Caco-2 (cell line): ENCODE results near the gene ACOT11. TPM values are rescaled to one million over a fixed set of nuclear protein-coding genes. Genes with fewer than 3 reads are reported as not detected.

Experiments used
- BruUV-seq: library from RNA; stranded (reverse); fragments of 400-500 nt; replicated peaks from 2 replicates; lab custom pipeline; 2021; lab: Mats Ljungman, UMichigan
- CTCF ChIA-PET: fragments of 300-600 bp; sonication (Branson Sonifier 250); formaldehyde crosslinking; loops from one replicate; lab custom pipeline; 2022; ENCODE audit warnings: antibody characterized with exemption; lab: Charles Lee
- POLR2A ChIA-PET: fragments of 300-600 bp; sonication (Branson Sonifier 250); formaldehyde crosslinking; loops from one replicate; lab custom pipeline; 2022; ENCODE audit warnings: antibody characterized with exemption; lab: Charles Lee
- DNase-seq, 2 experiments: peaks; one replicate each; pipeline versions ENCODE4 v3.0.0 to v3.0.0-alpha.2; 2020 to 2022
- H3K27me3 ChIP-seq: replicated peaks from 2 replicates; pipeline ENCODE4 v1.6.0; 2011; ENCODE audit warnings: low read length; ENCODE audit not compliant: control insufficient read depth, insufficient read depth
- H3K36me3 ChIP-seq: 2 replicates; pipeline ENCODE4 v1.5.1; 2011; ENCODE audit warnings: low read length; ENCODE audit not compliant: control insufficient read depth, insufficient read depth
- H3K4me1 ChIP-seq: fragments of 250-450 bp; sonication (Bioruptor Pico); 2 replicates; pipeline ENCODE4 v1.5.1; 2020; ENCODE audit warnings: mild to moderate bottlenecking
- H3K4me3 ChIP-seq: 2 replicates; pipeline ENCODE4 v1.5.1; 2011; ENCODE audit warnings: low read depth, mild to moderate bottlenecking, control low read depth, low read length
- H3K9me3 ChIP-seq: fragments of 250-450 bp; sonication (Bioruptor Pico); 2 replicates; pipeline ENCODE4 v1.5.1; 2020; ENCODE audit warnings: mild to moderate bottlenecking, moderate library complexity
- H3K27ac Mint-ChIP-seq: one replicate; pipeline ENCODE4 v1.8.0; 2022; ENCODE audit warnings: mixed read lengths; ENCODE audit not compliant: unreplicated experiment
- H3K27me3 Mint-ChIP-seq: one replicate; pipeline ENCODE4 v1.8.0; 2022; ENCODE audit warnings: mixed read lengths; ENCODE audit not compliant: insufficient read depth, unreplicated experiment
- H3K36me3 Mint-ChIP-seq: one replicate; pipeline ENCODE4 v1.8.0; 2022; ENCODE audit warnings: mild to moderate bottlenecking, mixed read lengths; ENCODE audit not compliant: insufficient read depth, unreplicated experiment
- H3K4me1 Mint-ChIP-seq: one replicate; pipeline ENCODE4 v1.8.0; 2022; ENCODE audit warnings: low read depth, mixed read lengths; ENCODE audit not compliant: unreplicated experiment
- H3K4me3 Mint-ChIP-seq: one replicate; pipeline ENCODE4 v1.8.0; 2022; ENCODE audit warnings: mild to moderate bottlenecking, moderate library complexity, mixed read lengths; ENCODE audit not compliant: unreplicated experiment
- H3K9me3 Mint-ChIP-seq: one replicate; pipeline ENCODE4 v1.8.0; 2022; ENCODE audit warnings: mixed read lengths; ENCODE audit not compliant: unreplicated experiment
- CTCF ChIP-seq, 2 experiments: fragments of 200-600 bp in 1 of 2; IDR thresholded peaks; 1 replicate in 1 of 2; 2 replicates in 1 of 2; pipeline versions ENCODE4 v1.5.1 to v1.8.0; 2011 to 2022; ENCODE audit warnings: antibody characterized with exemption in 1 of 2, control low read depth in 1 of 2, inconsistent platforms in 1 of 2, low read depth in 1 of 2, low read length in 1 of 2, mild to moderate bottlenecking in 1 of 2, moderate library complexity in 1 of 2; ENCODE audit not compliant: insufficient read depth in 1 of 2, severe bottlenecking in 1 of 2, unreplicated experiment in 1 of 2
- intact Hi-C: fragments of 100-400 bp; cut with micrococcal nuclease; formaldehyde crosslinking; loops from one replicate; pipeline ENCODE4 v1.10.0; 2022; ENCODE audit not compliant: unreplicated experiment
- total RNA-seq: library from RNA; stranded (reverse); gene quantifications from 2 replicates; pipeline ENCODE4 v1.2.3, GENCODE V29; 2022

ACOT11 gene
- total RNA-seq, 1 experiment from 2014 or later: 4.1 TPM

- CTCF ChIA-PET: no interaction called here
- H3K27me3 Mint-ChIP-seq: no peaks in the 10 kb centered on the region
These were observed 8.1 kb downstream of the ACOT11 start for GRCh38 chr1:54556110-54556509.

GRCh38 chr1:54557671-54558355, 9.8 kb downstream of the ACOT11 start:
- no TSS peak for BruUV-seq
- H3K4me1 Mint-ChIP-seq: no peaks in the 10 kb centered on the region
- Histone ChIP-seq H3K4me1 (no peaks in the 10 kb centered on the region), H3K27me3 (no peaks in the 10 kb centered on the region), H3K4me3 (no peak overlapping the region), H3K9me3 (no peaks in the 10 kb centered on the region), H3K36me3 (no peaks in the 10 kb centered on the region)
- TF ChIP-seq CTCF (IDR thresholded peaks at IDR 0.05; ENCODE audit: insufficient read depth in 1 of 2, low read depth in 1 of 2, low read length in 1 of 2, severe bottlenecking in 1 of 2, unreplicated experiment in 1 of 2): no peak
- intact Hi-C loops: no loop called here
- no peak overlapping the region for H3K27ac Mint-ChIP-seq
- ChIA-PET POLR2A (no interaction called here), CTCF (no interaction called here)
- H3K9me3 Mint-ChIP-seq: no peaks in the 10 kb centered on the region
- H3K36me3 Mint-ChIP-seq: no peaks in the 10 kb centered on the region
- no peak overlapping the region for H3K4me3 Mint-ChIP-seq
- no peak for DNase-seq
- no peaks in the 10 kb centered on the region for H3K27me3 Mint-ChIP-seq

More at GRCh38 chr1:54556110-54556509, 8.1 kb downstream of the ACOT11 start:
- Mint-ChIP-seq H3K36me3 (no peaks in the 10 kb centered on the region), H3K27ac (no peak overlapping the region), H3K4me3 (no peak overlapping the region), H3K4me1 (no peaks in the 10 kb centered on the region), H3K9me3 (no peaks in the 10 kb centered on the region)
- no peak for TF ChIP-seq CTCF (IDR thresholded peaks at IDR 0.05; ENCODE audit: insufficient read depth in 1 of 2, low read depth in 1 of 2, low read length in 1 of 2, severe bottlenecking in 1 of 2, unreplicated experiment in 1 of 2)
- POLR2A ChIA-PET: no interaction called here
- H3K36me3 ChIP-seq: no peaks in the 10 kb centered on the region
- DNase-seq: no peak
- no peaks in the 10 kb centered on the region for H3K9me3 ChIP-seq
- H3K4me3 ChIP-seq: no peak overlapping the region
- no TSS peak for BruUV-seq
- no peaks in the 10 kb centered on the region for H3K4me1 ChIP-seq
- H3K27me3 ChIP-seq: no peaks in the 10 kb centered on the region
- intact Hi-C loops: no loop called here

- no peak overlapping the region for H3K4me3 Mint-ChIP-seq
- BruUV-seq: no TSS peak
- no peaks in the 10 kb centered on the region for H3K4me1 Mint-ChIP-seq
- H3K27ac Mint-ChIP-seq: no peak overlapping the region
- no peaks in the 10 kb centered on the region for H3K36me3 ChIP-seq
- no peak overlapping the region for H3K4me3 ChIP-seq
- POLR2A ChIA-PET: no interaction called here
- H3K9me3 ChIP-seq: no peaks in the 10 kb centered on the region
- no peaks in the 10 kb centered on the region for H3K4me1 ChIP-seq
- intact Hi-C loops: no loop called here
- CTCF ChIA-PET: no interaction called here
- H3K27me3 Mint-ChIP-seq: no peaks in the 10 kb centered on the region
- DNase-seq: no peak
- no peaks in the 10 kb centered on the region for H3K27me3 ChIP-seq
- TF ChIP-seq CTCF (IDR thresholded peaks at IDR 0.05; ENCODE audit: insufficient read depth in 1 of 2, low read depth in 1 of 2, low read length in 1 of 2, severe bottlenecking in 1 of 2, unreplicated experiment in 1 of 2): no peak
- H3K9me3 Mint-ChIP-seq: no peaks in the 10 kb centered on the region
- no peaks in the 10 kb centered on the region for H3K36me3 Mint-ChIP-seq
These were observed 10.5 kb downstream of the ACOT11 start for GRCh38 chr1:54558434-54559030.
